Adrenal gland (tissue), 12 donors: ENCODE measurements around the gene IL15. TPM values are rescaled to one million over a fixed set of nuclear protein-coding genes. Genes with fewer than 3 reads are reported as not detected.

Experiments
- DNase-seq, 7 donors: peaks; one replicate each; pipeline ENCODE4 v3.0.0-alpha.2; 2019 to 2020
- H3K27ac ChIP-seq, 5 donors: fragments of 200-600 bp; sonication (generic) in 4 of 5; 1 replicate in 3 of 5; 2 replicates in 2 of 5; pipeline versions ENCODE4 v1.5.1 to v1.8.0; 2016 to 2020; ENCODE audit warnings: mild to moderate bottlenecking in 1 of 5
- H3K27me3 ChIP-seq: fragments of 200-600 bp; 2 replicates; pipeline ENCODE4 v1.8.0; 2021
- H3K36me3 ChIP-seq, 2 donors: fragments of 200-600 bp; replicated peaks in 1 of 2; 1 replicate in 1 of 2; 2 replicates in 1 of 2; pipeline versions ENCODE4 v1.5.1 to v1.8.0; 2018 to 2022
- H3K4me1 ChIP-seq, 2 donors: fragments of 200-600 bp; replicated peaks in 1 of 2; 1 replicate in 1 of 2; 2 replicates in 1 of 2; pipeline versions ENCODE4 v1.5.1 to v1.8.0; 2018 to 2021
- H3K4me3 ChIP-seq, 4 donors: fragments of 200-600 bp; sonication (generic) in 3 of 4; one replicate each; pipeline ENCODE4 v1.5.1; 2016 to 2018
- H3K9me3 ChIP-seq, 3 donors: fragments of 200-600 bp; sonication (generic) in 1 of 3; replicated peaks in 1 of 3; 1 replicate in 2 of 3; 2 replicates in 1 of 3; pipeline versions ENCODE4 v1.5.1 to v1.8.0; 2016 to 2021
- CTCF ChIP-seq, 6 experiments: fragments of 450-650 bp in 4 of 6; fragments of 200-600 bp in 2 of 6; sonication (generic) in 1 of 6; IDR thresholded peaks; 1 replicate in 5 of 6; 2 replicates in 1 of 6; pipeline versions ENCODE4 v1.5.1 to v1.8.0; 2016 to 2021; ENCODE audit warnings: antibody characterized with exemption in 6 of 6, mild to moderate bottlenecking in 2 of 6, moderate library complexity in 1 of 6
- POLR2A ChIP-seq, 2 donors: fragments of 450-650 bp; IDR thresholded peaks; one replicate each; pipeline ENCODE4 v1.6.1; 2017; ENCODE audit warnings: antibody characterized with exemption in 2 of 2, mild to moderate bottlenecking in 2 of 2, moderate library complexity in 1 of 2
- WGBS, 4 donors: extraction: QIAGEN DNeasy Blood & Tissue Kit in 2 of 4; methylation state at CpG; one replicate each; pipeline versions ENCODE4 v1.1.5 to v1.1.7; 2013 to 2017; 5-methylcytosine and 5-hydroxymethylcytosine counted together
- intact Hi-C, 2 donors: fragments of 100-400 bp; cut with DNase I; formaldehyde crosslinking; loops; one replicate each; pipeline versions ENCODE4 v1.14.1 to v1.15.0; 2022 to 2023
- polyA plus RNA-seq, 3 donors: library from polyadenylated mRNA; stranded (reverse); fragments of 200-250 nt in 2 of 3; fragments of 350-450 nt in 1 of 3; fragmentation: Illumina TruSeq in 1 of 3; extraction: RNeasy Lipid Tissue Mini Kit (QIAGEN cat#74804) in 1 of 3; gene quantifications; one replicate each; pipeline ENCODE4 v1.2.3, GENCODE V29; 2013 to 2014
- total RNA-seq, 9 donors: library from RNA; depleted of rRNA in 4 of 9; stranded (reverse); fragments of >200 nt in 4 of 9; fragments of 120-200 nt in 1 of 9; fragmentation: NEBNext Ultra II Directional in 1 of 9; extraction: Animal tissue kit (Norgen Biotek cat#: 25700) in 1 of 9; gene quantifications; one replicate each; pipeline versions ENCODE4 v1.1.0 to v1.2.4, GENCODE V29; 2013 to 2023
- donor health status: healthy with polysubstance abuse.
- donor health status: Bipolar disorder and iron deficiency.
- donor health status: DM: yes; HTN: yes; CAD: no.
- donor health status: DM: no; HTN: no; CAD: no.
- donor health status: DM: no; HTN: no; CAD: no.
- donor health status: DM: yes; HTN: yes; CAD: no.

Gene IL15
- total and polyA plus RNA-seq, 12 donors, result 0.94 to 8.9 (median 3.2) TPM

DNA sequence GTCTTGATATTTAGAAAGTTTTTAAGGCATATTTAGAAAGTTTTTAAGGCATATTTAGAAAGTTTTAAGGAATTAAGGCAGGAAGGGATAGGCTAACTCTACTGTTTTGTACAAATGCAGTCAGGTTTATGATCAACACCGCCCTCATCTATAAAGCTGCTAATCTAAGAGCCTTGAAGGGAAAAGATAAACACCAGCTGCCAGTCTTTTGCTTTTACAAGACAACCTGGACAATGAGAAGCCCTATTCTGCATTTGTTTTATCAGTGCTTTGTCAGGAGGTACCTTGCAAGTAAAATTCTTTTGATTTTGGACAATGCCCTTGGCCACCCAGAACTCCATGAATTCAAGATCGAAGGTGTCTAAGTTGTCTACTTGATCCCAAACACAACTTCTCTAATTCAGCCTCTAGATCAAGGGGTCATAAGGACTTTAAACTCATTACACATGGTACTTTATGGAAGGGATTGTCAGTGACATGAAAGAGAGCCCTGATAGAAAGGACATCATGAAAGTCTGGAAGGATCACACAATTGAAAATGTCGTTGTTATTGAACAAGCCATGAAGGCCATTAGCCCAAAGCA lies 39.8 kb downstream of the IL15 start:
- Histone ChIP-seq H3K4me1 (no peaks in the 10 kb centered on the region), H3K4me3 (no peak overlapping the region), H3K36me3 (no peaks in the 10 kb centered on the region), H3K27me3 (no peaks in the 10 kb centered on the region), H3K9me3 (no peaks in the 10 kb centered on the region), H3K27ac (no peak overlapping the region)
- TF ChIP-seq CTCF (IDR thresholded peaks at IDR 0.05) (no peak), POLR2A (IDR thresholded peaks at IDR 0.05) (no peak)
- intact Hi-C loops, result no loop called here
- WGBS, 4 donors, result 46 to 68% (median 60%) methylated on average over 3 of the region's 3 CpGs
- no peak for DNase-seq

DNA sequence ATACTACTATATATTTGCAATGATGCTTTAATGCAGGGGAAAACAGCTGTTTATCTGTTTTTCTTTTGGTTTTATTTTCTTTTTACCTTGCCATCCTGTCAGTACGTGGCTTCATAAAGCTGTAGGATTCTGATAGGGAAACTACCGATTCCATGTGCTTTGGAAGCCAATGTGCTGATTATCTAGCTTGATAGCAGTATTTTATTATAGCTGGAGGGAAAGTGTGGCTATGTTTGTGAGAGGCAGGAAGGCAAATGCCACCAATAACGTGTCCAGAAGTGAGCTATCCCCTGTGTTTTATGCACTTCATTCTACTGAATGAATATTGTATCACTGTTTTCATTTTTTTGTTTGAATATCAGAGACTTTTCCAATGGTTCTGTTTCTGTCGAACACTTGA lies 43.7 kb downstream of the IL15 start:
- Histone ChIP-seq H3K36me3 (no peaks in the 10 kb centered on the region), H3K9me3 (no peaks in the 10 kb centered on the region), H3K27me3 (no peaks in the 10 kb centered on the region), H3K27ac (no peak overlapping the region), H3K4me1 (no peaks in the 10 kb centered on the region), H3K4me3 (no peak overlapping the region)
- DNase-seq, result no peak
- WGBS, 4 donors, result 75 to 83% (median 77%) methylated on average over 4 of the region's 4 CpGs
- intact Hi-C loops, result no loop called here
- no peak for TF ChIP-seq POLR2A (IDR thresholded peaks at IDR 0.05)
- no peak for TF ChIP-seq CTCF (IDR thresholded peaks at IDR 0.05)

DNA sequence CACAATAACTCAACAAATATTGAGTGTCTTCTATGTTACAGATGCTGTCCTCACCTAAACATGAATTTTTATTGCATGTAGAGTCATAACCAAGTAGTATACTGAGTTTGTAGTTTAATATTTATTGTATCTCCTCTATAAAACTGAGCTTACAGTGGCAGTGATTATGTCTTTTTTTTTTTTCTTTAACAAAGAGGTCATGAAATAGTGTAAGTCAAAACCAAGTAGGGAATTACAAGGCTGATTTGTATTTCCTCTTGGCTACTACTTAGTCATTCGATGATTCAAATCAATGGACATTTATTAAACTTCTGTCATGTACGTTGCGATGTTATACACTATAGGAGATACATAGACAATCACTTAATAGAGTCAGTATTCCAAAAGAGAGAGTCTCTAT lies 48.4 kb downstream of the IL15 start:
- no peak for DNase-seq
- 70 to 85% (median 74%) methylated on average over 3 of the region's 3 CpGs for WGBS, 4 donors
- no peaks in the 10 kb centered on the region for H3K27me3 ChIP-seq
- intact Hi-C loops, result no loop called here
- no peaks in the 10 kb centered on the region for H3K9me3 ChIP-seq
- no peaks in the 10 kb centered on the region for H3K36me3 ChIP-seq
- H3K4me1 ChIP-seq, result peaks cover 0 to 3% of the 10 kb centered on the region in 2 donors
- no peak overlapping the region for H3K27ac ChIP-seq
- H3K4me3 ChIP-seq, result no peak overlapping the region
- TF ChIP-seq CTCF (IDR thresholded peaks at IDR 0.05), result no peak
- TF ChIP-seq POLR2A (IDR thresholded peaks at IDR 0.05), result no peak

DNA sequence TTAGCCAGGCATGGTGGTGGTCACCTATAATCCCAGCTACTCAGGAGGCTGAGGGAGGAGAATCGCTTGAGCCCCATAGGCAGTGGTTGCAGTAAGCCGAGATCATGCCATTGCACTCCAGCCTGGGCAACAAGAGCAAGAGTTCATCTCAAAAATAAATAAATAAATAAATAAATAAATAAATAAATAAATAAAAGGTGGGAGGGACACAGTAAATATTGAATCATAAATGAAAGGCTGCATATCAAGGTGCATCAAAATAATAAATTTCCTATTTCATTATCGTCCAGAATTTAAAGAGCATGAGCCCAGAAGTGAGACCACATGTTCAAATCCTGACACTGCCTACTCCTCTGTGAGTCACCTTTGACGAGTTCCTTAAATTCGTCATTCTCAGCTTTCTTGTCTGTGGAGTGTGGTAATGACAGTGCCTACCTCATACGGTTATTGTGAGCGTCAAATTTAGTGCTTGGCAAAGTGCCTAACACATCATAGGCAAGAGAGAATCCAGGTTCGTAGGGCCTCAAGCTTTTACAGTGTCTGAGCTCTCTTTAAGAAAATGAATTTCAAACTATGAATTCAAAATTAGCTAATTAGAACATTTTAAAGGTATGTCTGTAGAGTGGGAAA lies 49.9 kb downstream of the IL15 start:
- Histone ChIP-seq H3K36me3 (no peaks in the 10 kb centered on the region), H3K4me3 (no peak overlapping the region), H3K27ac (no peak overlapping the region), H3K27me3 (no peaks in the 10 kb centered on the region), H3K4me1 (peaks cover 0 to 3% of the 10 kb centered on the region in 2 donors), H3K9me3 (no peaks in the 10 kb centered on the region)
- 66 to 77% (median 71%) methylated on average over 8 of the region's 8 CpGs for WGBS, 4 donors
- intact Hi-C loops, result no loop called here
- TF ChIP-seq CTCF (IDR thresholded peaks at IDR 0.05), result no peak
- TF ChIP-seq POLR2A (IDR thresholded peaks at IDR 0.05), result no peak
- DNase-seq, result peak in 1 of 7 donors; percentile 14
